Skeletal muscle satellite cell (primary cell): ENCODE results near the gene RPS6KA2.
A peak's percentile ranks its signal among the peaks of the same experiment; 100 is the strongest.

ENCODE experiments used
- H3K27me3 ChIP-seq: 2 replicates; pipeline ENCODE4 v1.7.0; 2013; ENCODE audit warnings: low read length; ENCODE audit not compliant: control insufficient read depth, insufficient read depth
- H3K36me3 ChIP-seq: 2 replicates; pipeline ENCODE4 v1.7.0; 2013; ENCODE audit warnings: mild to moderate bottlenecking, control low read depth, low read length; ENCODE audit not compliant: insufficient read depth
- H3K4me1 ChIP-seq: 2 replicates; pipeline ENCODE4 v1.7.0; 2013; ENCODE audit warnings: low read length; ENCODE audit not compliant: control insufficient read depth, insufficient read depth
- H3K4me2 ChIP-seq: 2 replicates; pipeline ENCODE4 v1.7.0; 2013; ENCODE audit warnings: mild to moderate bottlenecking, low read length
- H3K4me3 ChIP-seq: 2 replicates; pipeline ENCODE4 v1.7.0; 2013; ENCODE audit warnings: low read length
- H3K9ac ChIP-seq: 2 replicates; pipeline ENCODE4 v1.7.0; 2013; ENCODE audit warnings: mild to moderate bottlenecking, low read depth, low read length, moderate library complexity
- H3K9me3 ChIP-seq: replicated peaks from 2 replicates; pipeline ENCODE4 v1.7.0; 2013; ENCODE audit warnings: mild to moderate bottlenecking, control low read depth, low read length

Gene RPS6KA2

GRCh38 chr6:166595949-166596348 lies 31.1 kb downstream of the RPS6KA2 start:
- H3K9me3 ChIP-seq, result no peaks in the 10 kb centered on the region
- H3K4me3 ChIP-seq, result no peak overlapping the region
- peak overlapping the region; percentile 16 for H3K4me2 ChIP-seq
- H3K27me3 ChIP-seq, result no peaks in the 10 kb centered on the region
- peaks cover 26% of the 10 kb centered on the region for H3K36me3 ChIP-seq
- H3K9ac ChIP-seq, result peak overlapping the region; percentile 62
- peaks cover 80% of the 10 kb centered on the region for H3K4me1 ChIP-seq

GRCh38 chr6:166595061-166595780 lies 31.8 kb downstream of the RPS6KA2 start:
- Histone ChIP-seq H3K4me1 (peaks cover 76% of the 10 kb centered on the region), H3K9ac (peak overlapping the region; percentile 62)

DNA sequence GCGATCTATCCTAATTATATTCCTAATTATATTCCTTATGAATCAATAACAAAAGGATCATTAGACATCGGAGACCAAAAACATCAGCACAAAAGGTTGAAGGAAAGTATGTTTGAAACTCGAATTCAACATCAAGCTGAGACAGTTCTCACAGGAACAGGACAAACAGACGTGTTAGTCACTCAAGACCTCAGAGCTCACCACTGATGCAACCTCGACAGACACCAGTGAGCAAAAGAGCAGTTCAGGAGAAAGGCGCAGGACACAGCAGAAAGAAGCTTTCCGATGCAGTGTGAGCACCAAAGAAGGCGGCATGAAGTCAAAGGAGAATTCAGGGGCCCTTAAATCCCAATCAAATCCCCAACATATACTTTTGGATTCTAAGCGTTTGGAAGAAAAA lies 34.2 kb downstream of the RPS6KA2 start:
- H3K9me3 ChIP-seq, result no peaks in the 10 kb centered on the region
- H3K4me1 ChIP-seq, result peaks cover 74% of the 10 kb centered on the region

More at GRCh38 chr6:166595061-166595780, 31.8 kb downstream of the RPS6KA2 start:
- Histone ChIP-seq H3K27me3 (no peaks in the 10 kb centered on the region), H3K4me3 (no peak overlapping the region), H3K36me3 (peaks cover 28% of the 10 kb centered on the region), H3K4me2 (peak overlapping the region; percentile 21), H3K9me3 (no peaks in the 10 kb centered on the region)

DNA sequence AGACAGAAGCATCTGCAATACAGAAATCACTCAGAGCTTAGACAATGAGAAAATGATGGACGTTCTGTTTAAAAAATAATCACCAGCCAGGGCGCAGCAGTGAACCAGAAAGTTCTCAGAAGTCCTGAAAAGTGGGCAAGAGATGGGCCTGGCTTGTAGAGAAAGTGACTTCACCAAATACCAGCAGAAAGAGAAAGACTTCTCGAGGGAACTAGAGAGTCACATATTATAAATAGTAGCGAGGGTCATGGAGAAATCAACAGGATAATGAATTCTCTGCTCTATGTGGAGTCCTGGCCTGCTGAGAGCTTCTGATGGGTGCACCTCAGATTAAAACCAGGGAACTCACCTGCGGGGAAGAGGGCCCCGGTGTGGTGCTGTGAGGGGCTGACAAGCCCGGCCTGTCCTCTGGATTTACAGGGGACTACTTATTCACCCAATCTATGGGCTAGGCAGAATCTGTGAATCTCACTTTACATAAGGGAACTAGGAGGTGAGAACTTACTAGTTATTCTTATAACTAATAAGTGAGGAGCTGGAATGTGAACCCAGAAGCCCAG lies 35.0 kb downstream of the RPS6KA2 start:
- H3K4me1 ChIP-seq, result peaks cover 66% of the 10 kb centered on the region
- no peaks in the 10 kb centered on the region for H3K9me3 ChIP-seq
- H3K4me2 ChIP-seq, result no peak overlapping the region
- H3K9ac ChIP-seq, result peak overlapping the region; percentile 11
- H3K4me3 ChIP-seq, result no peak overlapping the region
- peaks cover 16% of the 10 kb centered on the region for H3K36me3 ChIP-seq
- H3K27me3 ChIP-seq, result no peaks in the 10 kb centered on the region

More for the DNA sequence above, 34.2 kb downstream of the RPS6KA2 start:
- Histone ChIP-seq H3K4me2 (no peak overlapping the region), H3K36me3 (peaks cover 20% of the 10 kb centered on the region), H3K9ac (peak overlapping the region; percentile 11), H3K4me3 (no peak overlapping the region), H3K27me3 (no peaks in the 10 kb centered on the region)

DNA sequence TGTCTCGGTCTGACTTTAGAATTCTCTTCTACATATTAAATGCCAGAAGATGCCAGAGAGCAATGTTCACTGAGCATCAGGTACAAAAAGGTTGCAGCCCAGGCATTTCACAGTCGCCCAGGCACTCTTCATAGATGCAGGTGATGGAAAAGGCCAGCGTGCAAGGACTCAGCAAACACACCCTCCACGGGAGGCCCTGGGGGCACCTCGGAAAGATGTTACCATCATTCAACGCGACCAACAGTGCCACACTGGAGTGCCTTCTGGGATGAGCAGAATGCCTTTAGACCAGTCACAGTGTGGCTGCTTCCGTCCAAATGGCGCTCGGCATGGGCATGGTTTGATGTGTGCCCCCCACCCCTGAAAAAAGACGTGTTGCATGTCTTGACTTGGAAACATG lies 36.0 kb downstream of the RPS6KA2 start:
- no peak overlapping the region for H3K9ac ChIP-seq
- no peak overlapping the region for H3K4me2 ChIP-seq

GRCh38 chr6:166589786-166590574 lies 37.1 kb downstream of the RPS6KA2 start:
- Histone ChIP-seq H3K4me3 (no peak overlapping the region), H3K4me2 (peak overlapping the region; percentile 69), H3K4me1 (peaks cover 48% of the 10 kb centered on the region), H3K36me3 (peaks cover 15% of the 10 kb centered on the region), H3K27me3 (no peaks in the 10 kb centered on the region), H3K9me3 (no peaks in the 10 kb centered on the region), H3K9ac (no peak overlapping the region)

More for the DNA sequence above, 36.0 kb downstream of the RPS6KA2 start:
- no peak overlapping the region for H3K4me3 ChIP-seq
- H3K36me3 ChIP-seq, result peaks cover 14% of the 10 kb centered on the region
- H3K4me1 ChIP-seq, result peaks cover 56% of the 10 kb centered on the region
- H3K27me3 ChIP-seq, result no peaks in the 10 kb centered on the region
- H3K9me3 ChIP-seq, result no peaks in the 10 kb centered on the region

- H3K9me3 ChIP-seq, result no peaks in the 10 kb centered on the region
- peak overlapping the region; percentile 37 for H3K9ac ChIP-seq
- H3K36me3 ChIP-seq, result peaks cover 19% of the 10 kb centered on the region
- H3K4me2 ChIP-seq, result peak overlapping the region; percentile 69
- H3K27me3 ChIP-seq, result no peaks in the 10 kb centered on the region
- H3K4me3 ChIP-seq, result peak overlapping the region; percentile 42
- peaks cover 49% of the 10 kb centered on the region for H3K4me1 ChIP-seq
Measured at GRCh38 chr6:166589337-166589731, 37.7 kb downstream of the RPS6KA2 start.

DNA sequence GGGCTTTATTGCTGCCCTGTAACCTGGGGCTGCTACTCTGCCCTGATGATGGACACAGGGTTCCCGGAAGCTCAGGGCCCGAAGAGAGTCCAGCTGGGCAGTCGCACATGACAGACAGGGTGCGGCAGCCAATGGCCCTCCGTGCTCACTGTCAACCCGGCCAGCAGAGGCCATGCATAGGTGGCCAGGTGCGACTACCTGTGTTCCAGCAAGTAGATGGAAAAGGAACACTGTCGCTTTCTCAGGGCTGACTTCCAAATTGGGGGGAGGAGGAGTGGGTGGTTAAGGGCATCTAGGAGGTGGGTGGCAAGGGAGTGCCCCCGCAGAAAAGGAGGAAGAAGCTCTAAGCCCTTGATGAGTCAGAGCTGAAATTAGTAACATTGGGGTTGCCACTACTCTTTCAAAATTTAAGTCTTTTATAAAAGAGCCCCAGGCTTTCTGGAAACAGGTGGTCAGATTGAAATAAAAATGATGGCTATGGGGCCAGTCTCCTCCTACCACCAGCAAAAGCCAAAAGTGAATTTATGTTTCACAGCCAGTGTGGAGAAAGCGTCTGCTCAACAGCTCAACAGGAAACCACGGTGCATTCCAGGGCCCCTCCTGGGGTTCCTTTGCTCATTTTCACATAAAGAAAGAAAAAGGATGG lies 38.2 kb downstream of the RPS6KA2 start:
- peak overlapping the region; percentile 69 for H3K4me2 ChIP-seq
- peak overlapping the region; percentile 37 for H3K9ac ChIP-seq

DNA sequence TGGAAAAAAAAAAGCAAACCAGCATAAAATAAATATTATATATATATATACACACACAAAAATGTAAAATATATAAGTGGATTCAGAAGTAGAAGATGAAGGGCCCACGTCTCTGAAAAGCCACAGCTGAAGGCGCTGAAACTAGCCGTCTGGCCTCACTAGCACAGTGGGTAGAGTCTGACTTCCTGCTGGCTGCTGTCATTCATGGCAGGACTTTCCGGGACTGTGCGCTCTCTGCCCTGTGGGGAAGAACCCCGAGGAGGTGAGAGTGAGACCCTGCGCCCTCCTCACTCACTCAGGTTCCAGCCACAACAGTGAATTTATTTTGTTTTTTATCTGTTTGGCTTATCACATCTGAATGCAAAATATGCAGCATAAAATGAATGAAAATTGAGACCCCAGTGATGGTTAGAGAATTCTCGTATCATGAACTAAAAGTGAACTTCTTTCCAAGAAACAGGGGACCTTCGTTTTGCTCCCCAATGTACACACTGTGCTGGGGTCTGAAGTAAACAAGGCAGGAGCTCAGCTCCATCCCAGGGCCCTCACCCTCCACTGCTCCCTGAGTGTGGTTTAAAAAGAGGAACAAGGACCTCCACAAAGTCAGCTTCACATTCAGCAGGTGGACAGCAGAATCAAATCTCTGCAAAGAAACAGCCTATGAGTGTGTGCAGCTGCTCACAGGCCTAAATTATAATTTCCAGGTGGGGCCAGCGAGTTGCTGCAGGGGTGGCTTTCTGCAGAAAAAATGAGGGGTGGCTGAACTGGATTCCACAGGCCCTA lies 39.2 kb downstream of the RPS6KA2 start:
- H3K9me3 ChIP-seq, result no peaks in the 10 kb centered on the region
- H3K4me3 ChIP-seq, result no peak overlapping the region
- no peak overlapping the region for H3K9ac ChIP-seq
- H3K27me3 ChIP-seq, result no peaks in the 10 kb centered on the region
- H3K4me2 ChIP-seq, result no peak overlapping the region
- peaks cover 32% of the 10 kb centered on the region for H3K36me3 ChIP-seq
- peaks cover 47% of the 10 kb centered on the region for H3K4me1 ChIP-seq

More for the DNA sequence above, 38.2 kb downstream of the RPS6KA2 start:
- H3K36me3 ChIP-seq, result peaks cover 23% of the 10 kb centered on the region
- peak overlapping the region; percentile 54 for H3K4me3 ChIP-seq
- no peaks in the 10 kb centered on the region for H3K9me3 ChIP-seq
- H3K27me3 ChIP-seq, result no peaks in the 10 kb centered on the region
- peaks cover 49% of the 10 kb centered on the region for H3K4me1 ChIP-seq

- Histone ChIP-seq H3K4me3 (no peak within 1 kb of the TSS), H3K9me3 (no peaks in the 10 kb centered on the region), H3K27me3 (no peaks in the 10 kb centered on the region), H3K4me2 (no peak within 1 kb of the TSS), H3K4me1 (peaks cover 45% of the 10 kb centered on the region), H3K9ac (no peak within 1 kb of the TSS), H3K36me3 (peaks cover 31% of the 10 kb centered on the region)
Measured at GRCh38 chr6:166586424-166587156, 40.5 kb downstream of the RPS6KA2 start, which contains the start of gene RAMACL. Gene RAMACL (minus strand): TSS chr6:166586678. CDS start chr6:166586477, 201 bp downstream.
